ENCODE measurements around the gene RNF2.

RNF2 gene

GRCh38 chr1:185104083-185104482 lies 58.7 kb downstream of the RNF2 start:
- FAIRE-seq = no peak

- FAIRE-seq = peak; percentile 86
Observed at GRCh38 chr1:185105121-185105520, 59.8 kb downstream of the RNF2 start.

GRCh38 chr1:185108321-185108720 lies 63.0 kb downstream of the RNF2 start:
- FAIRE-seq = no peak

GRCh38 chr1:185110145-185110544 lies 64.8 kb downstream of the RNF2 start:
- no peak for FAIRE-seq

- no peak for FAIRE-seq
Observed at GRCh38 chr1:185111873-185112272, 66.5 kb downstream of the RNF2 start.

GRCh38 chr1:185112356-185112755 lies 67.0 kb downstream of the RNF2 start:
- no peak for FAIRE-seq

GRCh38 chr1:185129708-185130107 lies 84.3 kb downstream of the RNF2 start:
- FAIRE-seq = no peak

GRCh38 chr1:185132534-185132933 lies 87.2 kb downstream of the RNF2 start:
- FAIRE-seq = peak; percentile 43

GRCh38 chr1:185137896-185138545 lies 92.7 kb downstream of the RNF2 start:
- no peak for FAIRE-seq

GRCh38 chr1:185139246-185139645 lies 93.9 kb downstream of the RNF2 start:
- no peak for FAIRE-seq

GRCh38 chr1:185144233-185144632 lies 98.9 kb downstream of the RNF2 start:
- no peak for FAIRE-seq

GRCh38 chr1:185151215-185151614 lies 105.9 kb downstream of the RNF2 start:
- no peak for FAIRE-seq
